GM21515 (cell line): Measurements from ENCODE around the gene KCNC4.

Experiments used
- ATAC-seq: cut with Tn5 transposase; IDR thresholded peaks from one replicate; pipeline ENCODE4 v1.9.1; 2021; ENCODE audit not compliant: unreplicated experiment

Gene KCNC4

GRCh38 chr1:110209715-110210603 is at the start of gene KCNC4:
Gene KCNC4 (plus strand): TSS chr1:110210314. CDS start chr1:110211500, 1,186 bp downstream.
- peak; percentile 84 for ATAC-seq

DNA sequence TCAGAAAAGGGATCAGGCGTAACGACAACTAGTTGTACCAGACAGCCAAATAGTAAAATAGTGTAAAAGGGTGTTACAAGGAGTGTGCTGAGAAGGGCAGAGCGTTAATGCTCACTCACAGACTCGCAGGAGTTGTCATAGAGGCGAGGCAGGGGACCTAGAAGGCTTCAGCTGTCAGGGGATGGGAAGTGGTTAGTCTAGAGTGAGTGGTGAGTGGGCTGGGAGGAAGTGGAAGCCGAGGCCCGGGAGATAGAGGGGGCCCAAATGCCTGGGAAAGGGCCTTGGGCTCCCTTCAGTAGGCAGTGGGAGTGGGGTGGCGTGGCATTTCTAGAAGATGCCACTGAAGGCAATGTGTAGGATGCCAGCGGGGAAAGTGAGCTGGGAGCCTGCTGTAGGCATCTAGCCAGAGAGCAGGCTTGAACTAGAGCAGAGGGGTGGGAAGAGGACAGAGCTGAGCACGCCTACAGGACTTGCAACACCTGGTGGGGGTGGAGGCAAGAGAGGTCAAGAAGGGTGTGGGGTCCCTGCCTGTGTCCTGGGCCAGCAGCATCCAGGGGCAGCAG is 49.5 kb upstream of the KCNC4 start:
- no peak for ATAC-seq

DNA sequence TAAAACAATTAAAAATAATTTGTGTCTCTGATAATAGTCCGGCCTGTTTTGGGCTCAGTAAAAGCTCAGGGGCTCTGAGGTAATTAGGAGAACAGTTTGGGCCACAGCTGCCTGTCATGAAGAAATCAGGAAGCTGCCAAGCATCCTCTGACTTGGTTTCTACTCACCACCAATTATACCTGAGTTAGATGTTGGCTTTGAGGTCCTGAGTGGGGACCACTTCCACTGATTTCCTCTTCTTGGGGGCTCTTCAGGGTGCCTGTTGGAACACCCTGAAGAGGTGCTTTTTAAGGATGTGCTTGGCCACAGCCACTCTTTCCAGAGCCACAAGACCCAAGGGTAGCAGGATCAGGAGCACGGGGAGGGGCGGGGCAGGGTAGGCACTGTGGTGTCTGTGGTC is 48.9 kb upstream of the KCNC4 start:
- no peak for ATAC-seq

- ATAC-seq: no peak
Measured at GRCh38 chr1:110161849-110162248, 48.3 kb upstream of the KCNC4 start.

DNA sequence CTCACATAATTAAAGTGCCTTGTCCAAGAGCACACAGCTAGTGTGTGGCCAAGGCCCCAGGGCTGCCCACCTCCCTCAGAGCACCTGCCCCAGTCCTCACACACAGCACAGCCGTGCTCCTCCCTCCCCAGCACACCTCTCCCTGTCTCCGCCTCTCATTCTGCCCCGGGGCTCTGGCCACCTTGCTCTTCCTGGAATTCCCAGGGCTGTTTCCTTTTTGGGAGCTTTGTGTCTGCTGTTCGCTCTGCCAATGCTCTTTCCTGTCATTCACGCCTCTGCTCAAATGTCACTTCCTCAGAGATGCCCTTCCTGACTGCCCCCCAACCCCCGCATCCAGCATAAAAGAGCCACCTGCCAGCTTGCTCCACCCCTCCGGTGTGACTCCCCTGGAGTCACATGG is 46.5 kb upstream of the KCNC4 start:
- ATAC-seq: no peak

DNA sequence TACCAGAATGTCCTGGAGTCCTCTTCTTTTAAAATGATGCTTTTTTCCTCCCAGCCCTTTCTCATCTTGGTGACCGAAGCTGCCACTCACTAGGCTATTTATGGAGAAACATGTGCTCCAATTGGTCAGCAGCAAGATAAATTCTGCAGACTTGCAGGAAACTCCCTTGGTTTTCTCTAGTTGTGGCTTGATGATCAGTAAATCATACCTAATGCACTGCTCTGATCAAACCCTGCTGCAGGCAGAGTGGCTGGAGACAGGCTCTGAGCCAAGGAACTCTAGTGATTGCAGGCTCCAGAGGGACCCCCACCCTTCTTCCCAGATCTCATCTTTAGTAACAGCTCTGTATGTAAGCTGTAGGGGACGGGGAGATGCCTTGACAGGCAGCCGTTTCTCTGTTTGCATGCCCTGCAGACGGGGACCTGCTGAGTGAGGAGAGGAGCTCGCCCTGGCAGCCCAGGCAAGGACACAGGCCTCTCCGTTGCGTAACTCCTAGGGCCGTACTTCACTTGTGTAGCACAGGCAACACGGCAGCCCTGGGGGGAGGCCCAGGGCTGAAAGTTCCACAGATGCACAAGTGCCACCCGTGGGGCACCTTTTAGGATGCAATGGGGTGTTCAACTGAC is 45.3 kb upstream of the KCNC4 start:
- ATAC-seq: no peak

DNA sequence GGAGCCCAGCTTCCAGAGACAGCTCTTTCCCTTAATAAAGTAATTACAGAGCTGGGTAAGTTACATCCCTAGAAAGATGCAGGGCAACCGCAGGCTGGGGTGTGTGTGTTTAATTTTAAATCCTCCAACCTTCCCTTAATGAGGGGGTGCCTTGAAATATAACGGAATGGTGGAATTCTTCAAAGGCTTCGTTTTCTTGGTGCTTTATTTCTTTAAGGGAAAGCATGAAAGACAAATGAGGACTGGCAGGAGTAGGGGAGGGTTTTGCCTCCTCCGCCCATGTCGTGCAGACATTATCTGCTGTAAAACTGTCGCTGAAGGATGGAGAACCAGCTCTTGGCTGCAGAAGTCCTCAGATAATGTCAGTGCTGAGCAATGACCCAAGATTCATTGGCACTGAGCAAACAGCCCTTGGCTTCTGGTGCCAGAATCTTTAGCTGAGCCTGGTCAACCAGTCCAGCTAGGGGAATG is 44.3 kb upstream of the KCNC4 start:
- no peak for ATAC-seq

DNA sequence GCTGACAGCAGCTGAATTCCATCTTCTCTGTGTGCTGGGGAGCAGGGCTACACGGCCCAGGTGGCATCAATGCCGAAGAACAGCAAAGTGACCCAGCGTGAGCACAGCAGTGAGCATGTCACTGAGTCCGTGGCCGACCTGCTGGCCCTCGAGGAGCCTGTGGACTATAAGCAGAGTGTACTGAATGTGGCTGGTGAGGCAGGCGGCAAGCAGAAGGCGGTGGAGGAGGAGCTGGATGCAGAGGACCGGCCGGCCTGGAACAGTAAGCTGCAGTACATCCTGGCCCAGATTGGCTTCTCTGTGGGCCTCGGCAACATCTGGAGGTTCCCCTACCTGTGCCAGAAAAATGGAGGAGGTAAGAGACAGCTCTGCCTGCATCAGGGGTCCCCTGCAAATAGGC is 43.3 kb upstream of the KCNC4 start:
- no peak for ATAC-seq

DNA sequence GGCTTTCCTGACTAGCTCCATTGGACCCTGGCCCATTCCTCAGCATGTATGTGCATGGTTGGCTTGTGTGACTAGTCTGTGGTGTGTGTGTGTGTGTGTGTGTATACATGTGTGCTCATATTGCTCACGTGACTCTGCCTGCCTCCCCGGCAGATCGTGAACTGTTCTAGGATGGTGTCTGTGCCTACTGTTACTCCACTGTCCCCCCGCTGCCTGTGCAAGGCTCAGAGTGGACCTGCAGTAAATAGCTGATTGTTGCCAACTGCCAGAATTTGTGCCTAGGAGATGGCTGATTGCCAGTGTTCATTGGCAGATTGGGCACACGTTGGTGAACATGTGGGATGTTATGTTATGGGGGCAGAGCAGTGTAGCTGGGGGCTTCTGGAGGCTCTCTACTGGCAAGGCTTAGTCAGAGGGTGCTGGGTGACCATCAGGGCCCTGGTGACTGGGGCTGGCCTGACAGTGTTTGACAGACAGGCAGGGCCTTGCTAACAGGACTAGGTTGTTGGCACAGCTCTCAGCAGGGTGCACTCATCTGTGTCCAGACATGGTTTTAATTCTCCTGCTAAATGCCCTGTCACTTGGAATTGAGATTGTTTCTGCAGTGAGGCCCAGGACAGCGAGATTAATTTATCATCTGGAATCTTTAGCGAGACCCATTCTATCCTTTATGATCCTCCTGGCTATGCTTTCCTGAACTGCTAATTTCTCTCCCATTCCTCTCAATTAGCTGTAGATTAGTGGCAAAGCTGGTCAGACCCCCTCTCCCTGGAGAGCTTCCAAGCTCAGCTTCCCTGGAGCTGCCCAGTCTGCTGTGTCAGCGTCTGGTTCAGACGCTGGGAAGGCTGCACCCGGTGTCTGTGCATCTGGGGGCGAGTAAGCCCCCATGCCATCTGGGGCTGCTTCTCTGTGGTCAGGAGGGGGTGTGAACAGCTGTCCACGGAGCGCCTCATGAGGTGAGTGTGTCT is 39.1 kb upstream of the KCNC4 start:
- no peak for ATAC-seq

DNA sequence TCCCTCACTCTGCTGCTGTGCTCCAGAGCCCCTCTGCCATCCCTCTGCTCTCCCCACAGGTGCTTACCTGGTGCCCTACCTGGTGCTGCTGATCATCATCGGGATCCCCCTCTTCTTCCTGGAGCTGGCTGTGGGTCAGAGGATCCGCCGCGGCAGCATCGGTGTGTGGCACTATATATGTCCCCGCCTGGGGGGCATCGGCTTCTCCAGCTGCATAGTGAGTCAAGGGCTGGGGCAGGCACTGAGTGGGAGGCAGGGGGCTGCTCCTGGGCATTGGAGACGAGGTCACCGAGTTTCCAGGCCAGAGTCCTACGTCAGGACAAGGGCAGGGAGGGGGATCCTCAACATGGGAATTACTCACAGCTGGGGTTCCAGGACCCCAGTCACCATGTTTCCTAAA is 38.1 kb upstream of the KCNC4 start:
- ATAC-seq: no peak

DNA sequence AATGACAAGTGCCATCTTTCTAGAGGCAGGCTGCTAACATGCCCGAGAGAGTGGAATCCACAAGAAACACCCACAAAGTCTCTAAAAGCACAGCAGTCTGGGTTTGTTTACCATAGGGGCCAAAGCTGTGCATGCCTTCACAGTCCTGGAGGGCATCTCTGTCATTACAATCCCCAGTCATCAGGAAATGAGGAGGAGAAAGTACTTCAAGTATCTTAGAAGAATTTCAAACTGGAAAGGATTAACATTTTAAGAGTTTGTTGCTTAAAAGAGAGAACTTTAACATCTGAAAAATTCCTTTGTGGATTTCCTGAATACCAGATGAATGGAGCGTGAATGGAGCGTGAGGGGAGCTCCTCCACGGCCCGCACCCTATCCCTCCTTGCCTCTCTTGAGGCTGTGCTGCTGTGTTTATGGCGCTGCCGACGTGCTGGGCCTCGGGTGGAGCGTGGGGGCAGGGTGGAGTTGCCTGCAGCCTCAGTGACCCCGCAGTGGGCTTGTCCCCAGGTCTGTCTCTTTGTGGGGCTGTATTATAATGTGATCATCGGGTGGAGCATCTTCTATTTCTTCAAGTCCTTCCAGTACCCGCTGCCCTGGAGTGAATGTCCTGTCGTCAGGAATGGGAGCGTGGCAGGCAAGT is 36.5 kb upstream of the KCNC4 start:
- ATAC-seq: no peak

GRCh38 chr1:110174961-110175360 is 35.2 kb upstream of the KCNC4 start:
- no peak for ATAC-seq

- ATAC-seq: no peak
Measured at GRCh38 chr1:110176299-110176956, 33.7 kb upstream of the KCNC4 start.

GRCh38 chr1:110177775-110178174 is 32.3 kb upstream of the KCNC4 start:
- ATAC-seq: no peak

DNA sequence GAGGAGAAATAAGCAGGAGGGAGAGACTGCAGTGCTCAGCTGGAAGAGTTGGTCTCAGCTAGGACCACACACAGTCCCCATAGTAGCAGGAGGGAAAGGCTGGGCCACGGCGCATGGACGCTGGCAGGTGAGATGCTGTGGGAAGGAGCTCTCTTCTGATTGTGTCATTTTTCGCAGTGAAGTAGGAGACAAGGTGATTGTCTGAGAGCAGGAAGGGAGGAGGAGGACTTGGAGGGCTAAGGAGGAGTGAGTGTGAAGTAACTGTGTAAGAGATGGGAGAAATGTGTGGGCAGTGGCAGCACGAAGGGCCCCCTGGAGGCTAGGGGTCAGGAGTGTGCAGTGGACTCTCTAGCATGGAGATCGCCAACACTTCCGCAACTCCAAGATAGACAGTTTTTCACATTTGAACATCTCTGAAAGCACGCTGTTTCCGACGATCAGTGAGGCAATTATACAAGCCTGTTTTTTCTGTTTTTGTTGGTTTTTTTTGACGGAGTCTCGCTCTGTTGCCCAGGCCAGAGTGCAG is 26.4 kb upstream of the KCNC4 start:
- no peak for ATAC-seq

GRCh38 chr1:110184446-110184845 is 25.7 kb upstream of the KCNC4 start:
- no peak for ATAC-seq

GRCh38 chr1:110185181-110185580 is 24.9 kb upstream of the KCNC4 start:
- ATAC-seq: no peak

GRCh38 chr1:110186558-110186957 is 23.6 kb upstream of the KCNC4 start:
- no peak for ATAC-seq

DNA sequence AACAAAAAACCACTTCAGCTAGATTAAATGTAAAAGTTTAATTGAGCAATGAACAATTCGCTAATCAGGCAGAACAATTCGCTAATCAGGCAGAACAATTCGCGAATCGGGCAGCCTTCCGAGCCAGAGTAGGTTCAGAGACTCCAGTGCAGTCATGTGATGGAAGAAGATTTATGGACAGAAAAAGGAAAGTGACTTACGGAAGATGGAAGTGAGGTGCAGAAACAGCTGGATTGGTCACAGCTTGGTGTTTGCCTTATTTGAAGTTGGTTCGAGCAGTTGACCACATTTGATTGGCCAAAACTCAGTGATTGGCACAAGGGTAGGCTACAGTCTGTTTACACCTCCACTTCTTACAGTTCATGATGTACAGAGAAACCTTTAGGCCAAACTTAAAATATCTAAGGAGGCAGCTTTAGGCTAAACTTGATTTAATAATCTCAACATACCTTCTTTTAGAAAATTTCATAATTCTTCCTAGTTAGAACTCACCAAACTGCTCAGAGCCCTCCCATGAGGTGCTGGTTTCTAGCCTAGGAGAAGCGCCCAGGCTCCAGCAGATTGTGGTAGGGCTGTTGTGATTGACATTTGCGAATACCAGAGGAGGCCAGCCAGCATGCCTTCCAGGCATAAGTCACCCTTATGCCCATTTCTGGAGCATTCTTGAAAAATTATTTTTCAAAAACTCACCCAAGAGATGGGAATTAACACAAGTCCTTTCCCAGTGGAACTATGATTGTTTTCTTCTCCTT is 22.8 kb upstream of the KCNC4 start:
- ATAC-seq: no peak
